ENCODE data around the gene NFKBIE. TPM values are rescaled to one million over a fixed set of nuclear protein-coding genes. Genes with fewer than 3 reads are reported as not detected.
"Not testable (repeated sequence)": the region's sequence is repeated elsewhere in the genome, so short reads cannot be mapped to it uniquely, and the experiment has no call there.

Gene NFKBIE
- total and polyA plus RNA-seq, 4 donors, result 3.5 to 15.8 (median 12.9) TPM

DNA sequence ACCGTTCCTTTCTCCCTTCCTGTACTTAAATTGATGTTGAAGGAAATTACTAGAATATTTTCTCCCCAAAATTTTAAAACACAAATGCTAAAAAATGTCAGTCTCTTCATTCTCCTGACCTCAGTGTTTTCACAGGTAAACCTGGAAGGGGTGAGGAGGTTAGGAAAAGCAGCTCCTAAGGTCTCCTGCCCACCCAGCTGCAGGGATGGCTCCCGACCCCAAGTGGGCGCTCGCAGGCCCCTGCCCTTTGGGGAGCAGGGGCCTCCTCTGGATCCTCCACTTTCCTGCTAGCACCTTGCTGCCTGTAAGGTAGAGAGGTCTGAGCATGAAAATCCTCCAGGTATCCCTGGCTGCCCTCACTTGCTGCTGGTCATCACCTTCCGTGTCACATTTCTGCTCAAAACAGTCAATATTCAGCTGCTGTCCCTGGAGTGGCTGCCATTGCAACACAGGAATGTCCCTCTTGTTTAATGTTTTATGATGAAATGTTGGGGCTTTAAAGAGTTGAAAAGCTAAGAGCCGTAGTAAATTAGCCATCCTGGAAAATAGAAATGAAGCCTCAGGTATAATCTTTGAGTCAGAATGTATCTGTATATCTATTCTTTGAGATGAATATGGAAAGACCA lies 29.3 kb downstream of the NFKBIE start:
- DNase-seq (ENCODE audit: low read depth in 4 of 6, low spot score in 6 of 6), result no peak
- 87% methylated on average over 3 of the region's 6 CpGs for WGBS (ENCODE audit: insufficient coverage)
- Histone ChIP-seq H3K4me3 (ENCODE audit: low read depth, low read length) (no peak overlapping the region), H3K9me3 (ENCODE audit: control insufficient read depth, insufficient read depth, low read length) (no peaks in the 10 kb centered on the region), H3K4me1 (ENCODE audit: control insufficient read depth, insufficient read depth, low read length) (peaks cover 44% of the 10 kb centered on the region), H3K27me3 (ENCODE audit: control insufficient read depth, insufficient read depth, low read length) (no peaks in the 10 kb centered on the region), H3K36me3 (ENCODE audit: control insufficient read depth, insufficient read depth, low read length) (peaks cover 22% of the 10 kb centered on the region), H3K27ac (ENCODE audit: low read depth, low read length) (no peak overlapping the region)

DNA sequence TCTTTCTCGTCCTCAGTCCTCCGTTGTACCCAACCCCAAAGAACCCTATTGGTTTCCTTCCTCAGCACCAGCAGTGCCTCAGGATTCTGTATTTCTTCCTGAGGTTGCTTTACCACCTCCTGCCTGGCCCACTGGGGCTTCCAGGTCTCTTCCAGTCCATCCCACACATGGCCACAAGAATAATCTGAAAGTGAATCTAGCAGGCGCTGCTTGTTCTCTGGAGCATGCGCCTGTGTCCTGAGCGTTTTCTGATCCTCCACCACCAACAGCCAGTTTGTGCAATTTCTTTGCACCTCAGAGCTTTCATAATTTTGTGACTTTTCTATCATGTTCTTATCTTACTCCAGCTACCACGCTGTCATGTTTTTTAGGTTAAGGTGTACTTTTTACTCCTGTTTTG lies 30.1 kb downstream of the NFKBIE start:
- no peak overlapping the region for H3K4me3 ChIP-seq (ENCODE audit: low read depth, low read length)
- no peak for DNase-seq (ENCODE audit: low read depth in 4 of 6, low spot score in 6 of 6)
- H3K27ac ChIP-seq (ENCODE audit: low read depth, low read length), result peak overlapping the region; percentile 86
- no peaks in the 10 kb centered on the region for H3K9me3 ChIP-seq (ENCODE audit: control insufficient read depth, insufficient read depth, low read length)
- H3K4me1 ChIP-seq (ENCODE audit: control insufficient read depth, insufficient read depth, low read length), result peaks cover 44% of the 10 kb centered on the region
- 60% methylated on average over 5 of the region's 6 CpGs for WGBS (ENCODE audit: insufficient coverage)
- H3K36me3 ChIP-seq (ENCODE audit: control insufficient read depth, insufficient read depth, low read length), result peaks cover 26% of the 10 kb centered on the region
- no peaks in the 10 kb centered on the region for H3K27me3 ChIP-seq (ENCODE audit: control insufficient read depth, insufficient read depth, low read length)

DNA sequence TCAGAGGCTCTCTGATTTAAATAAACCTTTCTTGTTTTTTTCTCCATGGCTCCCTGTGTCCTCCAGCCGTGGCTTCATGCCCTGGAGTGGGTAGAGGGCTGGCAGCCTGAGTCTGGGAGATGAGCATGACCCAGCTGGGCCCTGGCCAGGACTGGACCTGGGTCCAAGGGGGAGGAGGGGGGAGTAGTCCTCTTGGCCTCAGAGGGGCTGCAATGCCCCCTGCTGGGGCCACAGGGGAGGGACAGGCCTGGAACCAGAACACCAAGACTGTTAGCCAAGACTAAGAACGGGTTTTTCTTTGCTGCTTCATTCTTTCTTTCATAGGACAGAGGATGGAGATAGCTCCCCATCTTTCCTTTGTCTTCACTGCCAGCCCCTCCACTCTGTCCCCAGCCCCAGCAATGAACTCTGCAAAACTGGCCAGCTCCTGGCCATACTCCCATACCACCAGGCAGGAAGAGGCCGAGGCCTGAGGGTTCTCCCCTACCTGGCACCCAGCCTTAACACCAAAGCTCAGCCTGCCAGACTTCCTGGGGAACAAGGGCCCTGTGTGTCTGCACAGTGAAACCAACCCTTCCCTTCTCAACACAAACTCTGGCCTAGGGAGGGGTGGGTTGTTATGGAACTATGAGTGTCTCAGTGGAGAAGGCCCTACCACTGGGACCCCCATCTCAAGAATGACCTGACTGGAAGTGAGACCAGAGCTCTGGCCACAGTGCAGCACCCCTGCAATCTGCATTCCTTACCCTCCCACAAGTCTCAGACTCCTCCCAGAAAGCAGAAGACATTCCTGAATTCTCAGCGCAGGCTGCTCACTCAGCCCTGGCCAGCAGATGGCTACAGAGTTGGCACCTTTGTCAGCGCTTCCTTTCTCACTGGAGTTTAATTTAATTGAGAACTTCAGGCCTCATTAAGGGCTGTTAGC lies 31.0 kb downstream of the NFKBIE start:
- no peaks in the 10 kb centered on the region for H3K27me3 ChIP-seq (ENCODE audit: control insufficient read depth, insufficient read depth, low read length)
- H3K4me1 ChIP-seq (ENCODE audit: control insufficient read depth, insufficient read depth, low read length), result peaks cover 44% of the 10 kb centered on the region
- peak in 3 of 6 donors; percentile 79 to 91 (median 86) for DNase-seq (ENCODE audit: low read depth in 4 of 6, low spot score in 6 of 6)
- peaks cover 36% of the 10 kb centered on the region for H3K36me3 ChIP-seq (ENCODE audit: control insufficient read depth, insufficient read depth, low read length)
- H3K9me3 ChIP-seq (ENCODE audit: control insufficient read depth, insufficient read depth, low read length), result no peaks in the 10 kb centered on the region
- H3K4me3 ChIP-seq (ENCODE audit: low read depth, low read length), result no peak overlapping the region
- H3K27ac ChIP-seq (ENCODE audit: low read depth, low read length), result peak overlapping the region; percentile 86
- 19% methylated on average over 3 of the region's 5 CpGs for WGBS (ENCODE audit: insufficient coverage)

DNA sequence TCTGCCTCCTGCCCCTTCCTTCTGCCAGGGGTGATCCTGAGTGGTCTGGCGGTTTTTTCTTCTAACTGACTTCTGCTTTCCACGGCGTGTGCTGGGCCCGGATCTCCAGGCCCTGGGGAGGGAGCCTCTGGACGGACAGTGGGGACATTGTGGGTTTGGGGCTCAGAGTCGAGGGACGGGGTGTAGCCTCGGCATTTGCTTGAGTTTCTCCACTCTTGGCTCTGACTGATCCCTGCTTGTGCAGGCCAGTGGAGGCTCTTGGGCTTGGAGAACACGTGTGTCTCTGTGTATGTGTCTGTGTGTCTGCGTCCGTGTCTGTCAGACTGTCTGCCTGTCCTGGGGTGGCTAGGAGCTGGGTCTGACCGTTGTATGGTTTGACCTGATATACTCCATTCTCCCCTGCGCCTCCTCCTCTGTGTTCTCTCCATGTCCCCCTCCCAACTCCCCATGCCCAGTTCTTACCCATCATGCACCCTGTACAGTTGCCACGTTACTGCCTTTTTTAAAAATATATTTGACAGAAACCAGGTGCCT lies 31.7 kb downstream of the NFKBIE start:
- H3K36me3 ChIP-seq (ENCODE audit: control insufficient read depth, insufficient read depth, low read length), result peaks cover 40% of the 10 kb centered on the region
- no peak for DNase-seq (ENCODE audit: low read depth in 4 of 6, low spot score in 6 of 6)
- WGBS (ENCODE audit: insufficient coverage), result 73% methylated on average over 11 of the region's 14 CpGs
- peaks cover 49% of the 10 kb centered on the region for H3K4me1 ChIP-seq (ENCODE audit: control insufficient read depth, insufficient read depth, low read length)
- peak overlapping the region; percentile 86 for H3K27ac ChIP-seq (ENCODE audit: low read depth, low read length)
- no peaks in the 10 kb centered on the region for H3K9me3 ChIP-seq (ENCODE audit: control insufficient read depth, insufficient read depth, low read length)
- no peak overlapping the region for H3K4me3 ChIP-seq (ENCODE audit: low read depth, low read length)
- H3K27me3 ChIP-seq (ENCODE audit: control insufficient read depth, insufficient read depth, low read length), result no peaks in the 10 kb centered on the region

DNA sequence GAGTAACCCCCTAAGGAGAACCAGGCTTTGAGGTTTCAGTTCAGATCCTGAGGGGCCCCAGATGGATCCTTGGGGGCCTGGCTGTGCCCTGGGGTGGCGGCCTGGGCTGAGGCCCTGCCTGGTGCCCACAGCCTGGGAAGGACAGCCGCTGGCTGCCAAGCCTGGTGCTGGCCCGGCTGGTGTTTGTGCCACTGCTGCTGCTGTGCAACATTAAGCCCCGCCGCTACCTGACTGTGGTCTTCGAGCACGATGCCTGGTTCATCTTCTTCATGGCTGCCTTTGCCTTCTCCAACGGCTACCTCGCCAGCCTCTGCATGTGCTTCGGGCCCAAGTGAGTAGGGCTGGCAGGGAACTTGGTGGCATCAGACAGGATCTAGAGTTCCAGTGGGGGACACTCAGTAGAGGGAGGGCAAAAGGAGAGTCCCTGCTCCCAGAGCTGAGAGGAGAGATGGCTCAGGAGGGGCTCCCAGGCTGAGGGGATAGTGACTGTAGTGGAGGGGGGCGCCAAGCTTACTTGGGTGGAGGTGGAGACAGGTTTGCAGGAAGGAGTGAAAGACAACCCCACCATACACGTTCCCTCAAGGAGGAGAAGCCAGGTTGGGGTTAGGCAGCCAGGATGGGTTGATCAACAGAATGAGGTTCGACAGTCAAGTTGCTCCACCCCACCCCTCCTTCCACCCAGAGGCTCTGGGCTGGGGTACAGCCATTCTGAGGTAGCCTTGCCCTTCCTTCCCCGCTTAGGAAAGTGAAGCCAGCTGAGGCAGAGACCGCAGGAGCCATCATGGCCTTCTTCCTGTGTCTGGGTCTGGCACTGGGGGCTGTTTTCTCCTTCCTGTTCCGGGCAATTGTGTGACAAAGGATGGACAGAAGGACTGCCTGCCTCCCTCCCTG lies 32.4 kb downstream of the NFKBIE start:
- Histone ChIP-seq H3K4me1 (ENCODE audit: control insufficient read depth, insufficient read depth, low read length) (peaks cover 50% of the 10 kb centered on the region), H3K9me3 (ENCODE audit: control insufficient read depth, insufficient read depth, low read length) (no peaks in the 10 kb centered on the region)

DNA sequence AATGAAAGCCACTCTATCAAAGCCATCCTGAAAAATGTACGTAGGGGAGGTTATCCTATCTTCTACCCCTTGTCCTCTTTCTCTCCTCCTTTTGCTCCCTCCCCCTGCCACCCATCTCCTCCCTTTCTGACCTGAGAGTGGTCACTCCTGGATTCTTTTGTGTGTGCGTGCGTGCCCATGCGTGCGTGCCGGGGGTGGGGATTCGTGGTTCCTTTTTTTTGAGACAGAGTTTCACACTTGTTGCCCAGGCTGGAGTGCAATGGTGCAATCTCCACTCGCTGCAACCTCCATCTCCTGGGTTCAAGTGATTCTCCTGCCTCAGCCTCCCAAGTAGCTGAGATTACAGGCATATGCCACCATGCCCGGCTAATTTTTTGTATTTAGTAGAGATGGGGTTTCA lies 33.9 kb downstream of the NFKBIE start:
- not testable (repeated sequence) for H3K27ac ChIP-seq (ENCODE audit: low read depth, low read length); H3K27me3 ChIP-seq (ENCODE audit: control insufficient read depth, insufficient read depth, low read length); H3K9me3 ChIP-seq (ENCODE audit: control insufficient read depth, insufficient read depth, low read length); DNase-seq (ENCODE audit: low read depth in 4 of 6, low spot score in 6 of 6); H3K4me3 ChIP-seq (ENCODE audit: low read depth, low read length)
- Histone ChIP-seq H3K36me3 (ENCODE audit: control insufficient read depth, insufficient read depth, low read length) (peaks cover 49% of the 10 kb centered on the region), H3K4me1 (ENCODE audit: control insufficient read depth, insufficient read depth, low read length) (peaks cover 55% of the 10 kb centered on the region)
- 100% methylated on average over 7 of the region's 9 CpGs for WGBS (ENCODE audit: insufficient coverage)

More for the DNA sequence above, 32.4 kb downstream of the NFKBIE start:
- Histone ChIP-seq H3K36me3 (ENCODE audit: control insufficient read depth, insufficient read depth, low read length) (peaks cover 45% of the 10 kb centered on the region), H3K4me3 (ENCODE audit: low read depth, low read length) (no peak overlapping the region), H3K27ac (ENCODE audit: low read depth, low read length) (no peak overlapping the region), H3K27me3 (ENCODE audit: control insufficient read depth, insufficient read depth, low read length) (no peaks in the 10 kb centered on the region)
- WGBS (ENCODE audit: insufficient coverage), result 96% methylated on average over 12 of the region's 16 CpGs
- DNase-seq (ENCODE audit: low read depth in 4 of 6, low spot score in 6 of 6), result no peak

DNA sequence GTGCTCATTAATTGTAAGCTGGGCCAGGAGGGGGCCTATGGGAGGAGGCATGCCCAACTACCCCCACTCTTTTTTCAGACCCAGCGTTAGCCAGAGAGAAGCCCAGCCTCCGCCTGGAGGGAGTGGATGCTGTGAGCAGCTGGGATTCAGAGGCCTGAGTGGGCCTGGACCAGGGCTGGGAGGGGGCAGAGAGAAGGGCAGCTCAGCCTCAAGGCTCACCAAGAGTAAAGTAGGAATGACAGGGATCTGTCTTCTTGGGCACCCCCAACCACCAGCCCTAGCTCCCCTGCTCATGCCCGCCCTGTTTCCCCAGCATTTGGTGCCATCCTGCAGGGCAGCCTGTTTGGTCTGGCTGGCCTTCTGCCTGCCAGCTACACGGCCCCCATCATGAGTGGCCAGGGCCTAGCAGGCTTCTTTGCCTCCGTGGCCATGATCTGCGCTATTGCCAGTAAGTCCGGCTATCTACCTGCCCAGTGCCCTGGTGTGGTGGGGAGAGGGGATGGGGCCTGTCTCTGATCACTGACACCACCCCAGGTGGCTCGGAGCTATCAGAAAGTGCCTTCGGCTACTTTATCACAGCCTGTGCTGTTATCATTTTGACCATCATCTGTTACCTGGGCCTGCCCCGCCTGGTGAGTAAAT lies 35.2 kb downstream of the NFKBIE start:
- Histone ChIP-seq H3K4me1 (ENCODE audit: control insufficient read depth, insufficient read depth, low read length) (peaks cover 60% of the 10 kb centered on the region), H3K36me3 (ENCODE audit: control insufficient read depth, insufficient read depth, low read length) (peaks cover 47% of the 10 kb centered on the region), H3K27ac (ENCODE audit: low read depth, low read length) (no peak overlapping the region), H3K9me3 (ENCODE audit: control insufficient read depth, insufficient read depth, low read length) (no peaks in the 10 kb centered on the region), H3K27me3 (ENCODE audit: control insufficient read depth, insufficient read depth, low read length) (no peaks in the 10 kb centered on the region), H3K4me3 (ENCODE audit: low read depth, low read length) (no peak overlapping the region)
- 95% methylated on average over 4 of the region's 10 CpGs for WGBS (ENCODE audit: insufficient coverage)
- DNase-seq (ENCODE audit: low read depth in 4 of 6, low spot score in 6 of 6), result no peak

DNA sequence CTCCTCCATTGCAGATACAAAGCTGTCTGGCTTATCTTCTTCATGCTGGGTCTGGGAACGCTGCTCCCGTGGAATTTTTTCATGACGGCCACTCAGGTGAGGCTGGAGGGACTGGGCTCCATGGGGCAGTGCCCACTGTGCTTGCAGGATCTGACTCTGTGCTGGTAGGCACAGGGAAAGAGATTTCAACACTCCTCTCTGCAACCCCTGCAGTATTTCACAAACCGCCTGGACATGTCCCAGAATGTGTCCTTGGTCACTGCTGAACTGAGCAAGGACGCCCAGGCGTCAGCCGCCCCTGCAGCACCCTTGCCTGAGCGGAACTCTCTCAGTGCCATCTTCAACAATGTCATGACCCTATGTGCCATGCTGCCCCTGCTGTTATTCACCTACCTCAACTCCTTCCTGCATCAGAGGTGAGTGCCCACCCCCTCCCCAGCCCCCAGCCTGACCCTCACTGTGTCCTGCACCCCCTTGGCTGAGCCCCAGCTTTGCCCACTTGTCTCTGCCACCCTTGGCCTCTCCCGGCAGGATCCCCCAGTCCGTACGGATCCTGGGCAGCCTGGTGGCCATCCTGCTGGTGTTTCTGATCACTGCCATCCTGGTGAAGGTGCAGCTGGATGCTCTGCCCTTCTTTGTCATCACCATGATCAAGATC lies 35.8 kb downstream of the NFKBIE start:
- 89% methylated on average over 11 of the region's 11 CpGs for WGBS (ENCODE audit: insufficient coverage)
- Histone ChIP-seq H3K36me3 (ENCODE audit: control insufficient read depth, insufficient read depth, low read length) (peaks cover 47% of the 10 kb centered on the region), H3K4me3 (ENCODE audit: low read depth, low read length) (no peak overlapping the region), H3K9me3 (ENCODE audit: control insufficient read depth, insufficient read depth, low read length) (no peaks in the 10 kb centered on the region), H3K27me3 (ENCODE audit: control insufficient read depth, insufficient read depth, low read length) (no peaks in the 10 kb centered on the region), H3K27ac (ENCODE audit: low read depth, low read length) (no peak overlapping the region), H3K4me1 (ENCODE audit: control insufficient read depth, insufficient read depth, low read length) (peaks cover 58% of the 10 kb centered on the region)
- no peak for DNase-seq (ENCODE audit: low read depth in 4 of 6, low spot score in 6 of 6)

Measured in spinal cord (tissue), 10 donors.